Panc1 (cell line): ENCODE measurements around the gene CHST14. TPM values are rescaled to one million over a fixed set of nuclear protein-coding genes. Genes with fewer than 3 reads are reported as not detected.

Source experiments
- ATAC-seq: fragments of 200-7000 bp; cut with Tn5 transposase; 2 replicates; pipeline ENCODE4 v1.9.1; 2020; ENCODE audit warnings: mild to moderate bottlenecking, moderate library complexity
- BruUV-seq: library from RNA; stranded (reverse); fragments of 400-500 nt; replicated peaks from 2 replicates; lab custom pipeline; 2021; lab: Mats Ljungman, UMichigan
- CTCF ChIA-PET: fragments of 300-600 bp; sonication (Branson Sonifier 250); formaldehyde crosslinking; loops from one replicate; lab custom pipeline; 2022; ENCODE audit warnings: antibody characterized with exemption; lab: Charles Lee
- POLR2A ChIA-PET: fragments of 300-600 bp; sonication (Branson Sonifier 250); formaldehyde crosslinking; loops from one replicate; lab custom pipeline; 2022; ENCODE audit warnings: antibody characterized with exemption; lab: Charles Lee
- DNase-seq: peaks from one replicate; pipeline ENCODE4 v3.0.0-alpha.2; 2010; ENCODE audit warnings: low read depth, low spot score
- H3K27ac ChIP-seq: 2 replicates; pipeline ENCODE4 v1.5.1; 2011; ENCODE audit warnings: mild to moderate bottlenecking, low read length, inconsistent platforms
- H3K27me3 ChIP-seq: fragments of 200-500 bp; sonication (Bioruptor generic); 2 replicates; pipeline ENCODE4 v1.6.0; 2014; ENCODE audit warnings: low read length, inconsistent platforms; ENCODE audit not compliant: control insufficient read depth, insufficient read depth
- H3K36me3 ChIP-seq: fragments of 200-500 bp; sonication (Bioruptor generic); 2 replicates; pipeline ENCODE4 v1.5.1; 2014; ENCODE audit warnings: inconsistent platforms, mild to moderate bottlenecking, low read length, moderate library complexity; ENCODE audit not compliant: control insufficient read depth, insufficient read depth
- H3K4me1 ChIP-seq: 2 replicates; pipeline ENCODE4 v1.5.1; 2011; ENCODE audit warnings: inconsistent platforms, mild to moderate bottlenecking, low read length, moderate library complexity; ENCODE audit not compliant: control insufficient read depth, insufficient read depth
- H3K4me3 ChIP-seq, 2 experiments: 2 replicates each; pipeline ENCODE4 v1.5.1; 2011 to 2012; ENCODE audit warnings: low read depth in 2 of 2, low read length in 2 of 2, mild to moderate bottlenecking in 2 of 2, inconsistent platforms in 1 of 2, moderate library complexity in 1 of 2
- H3K9me3 ChIP-seq: fragments of 200-500 bp; sonication (Bioruptor generic); 2 replicates; pipeline ENCODE4 v1.5.1; 2014; ENCODE audit warnings: low read depth, mild to moderate bottlenecking, inconsistent platforms, low read length, moderate library complexity; ENCODE audit not compliant: control insufficient read depth, insufficient read depth
- POLR2AphosphoS5 ChIP-seq: IDR thresholded peaks from 2 replicates; pipeline ENCODE4 v1.6.1; 2012; ENCODE audit warnings: mild to moderate bottlenecking, low read depth, low read length, moderate library complexity
- SIN3A ChIP-seq: IDR thresholded peaks from 2 replicates; pipeline ENCODE4 v1.6.1; 2012; ENCODE audit warnings: low read depth, mild to moderate bottlenecking, low read length, moderate library complexity, borderline replicate concordance; ENCODE audit not compliant: insufficient read depth
- TCF7L2 ChIP-seq: IDR thresholded peaks from 2 replicates; pipeline ENCODE4 v1.6.1; 2011; ENCODE audit warnings: mild to moderate bottlenecking, low read depth, low read length, inconsistent platforms
- in situ Hi-C: cut with HindIII; loops from 2 replicates; pipeline ENCODE4 v1.10.0; 2016; ENCODE audit warnings: low sequenced_read_pairs, low pct_unique_long_range_greater_than_20kb
- intact Hi-C: fragments of 100-400 bp; cut with micrococcal nuclease; formaldehyde crosslinking; loops from one replicate; pipeline ENCODE4 v1.10.0; 2022; ENCODE audit not compliant: unreplicated experiment
- total RNA-seq: library from RNA; stranded (reverse); gene quantifications from one replicate; pipeline ENCODE4 v1.2.1, GENCODE V29; 2021; ENCODE audit not compliant: unreplicated experiment
- TF ChIP-seq, protein P1 (sequence below), 2 experiments: IDR thresholded peaks; 2 replicates each; pipeline ENCODE4 v1.6.1; 2011 to 2012; ENCODE audit warnings: low read depth in 2 of 2, control low read depth in 1 of 2, low read length in 1 of 2, mild to moderate bottlenecking in 1 of 2, moderate library complexity in 1 of 2; ENCODE audit not compliant: insufficient read depth in 1 of 2
- TF ChIP-seq, protein P2 (sequence below): fragments of 450-650 bp; IDR thresholded peaks from 2 replicates; pipeline ENCODE4 v1.5.1; 2017; ENCODE audit warnings: mild to moderate bottlenecking

CHST14 gene
- total RNA-seq, 1 experiment from 2014 or later: 42.4 TPM

DNA sequence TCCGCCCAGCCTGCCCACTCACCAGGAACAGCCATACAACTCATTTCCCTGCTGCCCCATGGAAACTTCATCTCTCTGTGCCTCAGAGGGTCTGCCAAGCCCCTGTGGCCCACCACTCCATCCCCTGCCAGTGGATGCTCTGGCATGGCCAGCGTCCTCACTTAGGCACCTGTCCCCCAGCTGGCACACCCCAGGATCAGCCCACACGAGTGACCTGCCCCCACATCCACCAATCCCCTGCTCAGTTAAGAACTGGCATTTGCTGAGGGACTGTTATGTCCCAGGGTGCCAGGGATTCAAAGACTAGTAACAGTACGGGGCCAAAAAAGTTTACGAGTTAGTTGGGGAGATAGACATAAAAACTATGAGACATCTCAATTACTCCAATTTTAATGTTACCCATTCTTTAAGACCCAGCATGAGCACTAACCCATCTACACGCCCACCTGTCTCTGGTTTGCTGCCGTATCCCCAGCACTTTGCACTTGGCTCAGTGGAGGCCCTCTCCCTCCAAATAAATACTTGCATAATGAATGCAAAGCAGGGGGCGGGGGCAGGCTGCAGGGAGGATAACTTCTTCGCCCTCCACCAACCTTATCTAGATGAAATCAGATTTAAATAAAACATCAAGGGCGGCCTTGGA, 41.6 kb upstream of the CHST14 start:
- Histone ChIP-seq H3K36me3 (no peaks in the 10 kb centered on the region), H3K4me3 (no peak overlapping the region), H3K27ac (no peak overlapping the region), H3K27me3 (no peaks in the 10 kb centered on the region), H3K9me3 (no peaks in the 10 kb centered on the region), H3K4me1 (no peaks in the 10 kb centered on the region)
- no peak for ATAC-seq
- CTCF ChIA-PET: no interaction called here
- DNase-seq: no peak
- POLR2A ChIA-PET: no interaction called here
- in situ Hi-C loops: no loop called here
- TF ChIP-seq, protein P1, sequence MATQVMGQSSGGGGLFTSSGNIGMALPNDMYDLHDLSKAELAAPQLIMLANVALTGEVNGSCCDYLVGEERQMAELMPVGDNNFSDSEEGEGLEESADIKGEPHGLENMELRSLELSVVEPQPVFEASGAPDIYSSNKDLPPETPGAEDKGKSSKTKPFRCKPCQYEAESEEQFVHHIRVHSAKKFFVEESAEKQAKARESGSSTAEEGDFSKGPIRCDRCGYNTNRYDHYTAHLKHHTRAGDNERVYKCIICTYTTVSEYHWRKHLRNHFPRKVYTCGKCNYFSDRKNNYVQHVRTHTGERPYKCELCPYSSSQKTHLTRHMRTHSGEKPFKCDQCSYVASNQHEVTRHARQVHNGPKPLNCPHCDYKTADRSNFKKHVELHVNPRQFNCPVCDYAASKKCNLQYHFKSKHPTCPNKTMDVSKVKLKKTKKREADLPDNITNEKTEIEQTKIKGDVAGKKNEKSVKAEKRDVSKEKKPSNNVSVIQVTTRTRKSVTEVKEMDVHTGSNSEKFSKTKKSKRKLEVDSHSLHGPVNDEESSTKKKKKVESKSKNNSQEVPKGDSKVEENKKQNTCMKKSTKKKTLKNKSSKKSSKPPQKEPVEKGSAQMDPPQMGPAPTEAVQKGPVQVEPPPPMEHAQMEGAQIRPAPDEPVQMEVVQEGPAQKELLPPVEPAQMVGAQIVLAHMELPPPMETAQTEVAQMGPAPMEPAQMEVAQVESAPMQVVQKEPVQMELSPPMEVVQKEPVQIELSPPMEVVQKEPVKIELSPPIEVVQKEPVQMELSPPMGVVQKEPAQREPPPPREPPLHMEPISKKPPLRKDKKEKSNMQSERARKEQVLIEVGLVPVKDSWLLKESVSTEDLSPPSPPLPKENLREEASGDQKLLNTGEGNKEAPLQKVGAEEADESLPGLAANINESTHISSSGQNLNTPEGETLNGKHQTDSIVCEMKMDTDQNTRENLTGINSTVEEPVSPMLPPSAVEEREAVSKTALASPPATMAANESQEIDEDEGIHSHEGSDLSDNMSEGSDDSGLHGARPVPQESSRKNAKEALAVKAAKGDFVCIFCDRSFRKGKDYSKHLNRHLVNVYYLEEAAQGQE (IDR thresholded peaks at IDR 0.05; ENCODE audit: insufficient read depth in 1 of 2, low read depth in 2 of 2, low read length in 1 of 2): no peak
- TF ChIP-seq SIN3A: no peak
- TF ChIP-seq, protein P2, sequence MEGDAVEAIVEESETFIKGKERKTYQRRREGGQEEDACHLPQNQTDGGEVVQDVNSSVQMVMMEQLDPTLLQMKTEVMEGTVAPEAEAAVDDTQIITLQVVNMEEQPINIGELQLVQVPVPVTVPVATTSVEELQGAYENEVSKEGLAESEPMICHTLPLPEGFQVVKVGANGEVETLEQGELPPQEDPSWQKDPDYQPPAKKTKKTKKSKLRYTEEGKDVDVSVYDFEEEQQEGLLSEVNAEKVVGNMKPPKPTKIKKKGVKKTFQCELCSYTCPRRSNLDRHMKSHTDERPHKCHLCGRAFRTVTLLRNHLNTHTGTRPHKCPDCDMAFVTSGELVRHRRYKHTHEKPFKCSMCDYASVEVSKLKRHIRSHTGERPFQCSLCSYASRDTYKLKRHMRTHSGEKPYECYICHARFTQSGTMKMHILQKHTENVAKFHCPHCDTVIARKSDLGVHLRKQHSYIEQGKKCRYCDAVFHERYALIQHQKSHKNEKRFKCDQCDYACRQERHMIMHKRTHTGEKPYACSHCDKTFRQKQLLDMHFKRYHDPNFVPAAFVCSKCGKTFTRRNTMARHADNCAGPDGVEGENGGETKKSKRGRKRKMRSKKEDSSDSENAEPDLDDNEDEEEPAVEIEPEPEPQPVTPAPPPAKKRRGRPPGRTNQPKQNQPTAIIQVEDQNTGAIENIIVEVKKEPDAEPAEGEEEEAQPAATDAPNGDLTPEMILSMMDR: no peak
- no TSS peak for BruUV-seq
- intact Hi-C loops: no loop called here

DNA sequence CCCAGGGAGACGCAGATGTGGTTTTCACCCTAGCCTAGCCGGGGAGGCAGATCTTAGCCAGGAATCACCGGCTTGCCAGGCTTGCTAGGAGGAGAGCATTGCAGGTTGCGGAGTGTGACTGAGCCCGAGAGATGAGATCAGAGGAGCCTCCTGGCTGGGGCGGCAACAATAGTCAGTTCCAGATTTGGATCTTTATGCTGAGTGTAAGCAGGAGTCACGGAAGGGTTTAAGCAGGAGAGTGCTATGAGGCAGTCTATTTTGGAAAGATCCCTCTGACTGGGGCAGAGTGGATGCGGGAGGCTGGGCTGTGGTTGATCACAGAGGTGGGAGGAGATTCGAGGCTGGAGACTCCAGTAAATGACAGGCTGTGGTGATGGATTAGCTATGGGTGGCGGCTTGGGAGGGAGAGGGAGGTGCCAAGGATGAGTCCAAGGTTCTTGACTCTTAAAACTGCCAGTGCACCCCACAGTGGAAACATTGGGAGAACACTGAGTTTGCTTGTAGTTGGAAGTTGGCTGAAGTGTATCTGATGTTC, 40.4 kb upstream of the CHST14 start:
- Histone ChIP-seq H3K27me3 (no peaks in the 10 kb centered on the region), H3K27ac (no peak overlapping the region), H3K9me3 (no peaks in the 10 kb centered on the region), H3K4me3 (no peak overlapping the region), H3K36me3 (no peaks in the 10 kb centered on the region), H3K4me1 (no peaks in the 10 kb centered on the region)
- ChIA-PET POLR2A (interaction anchor here (0.7 kb wide), 1 partner anchor 109 kb away, joined by 7 read pairs; no protein-coding TSS in a partner anchor), CTCF (no interaction called here)
- BruUV-seq: no TSS peak
- intact Hi-C loops (no loop called here), in situ Hi-C loops (no loop called here)
- DNase-seq (no peak), ATAC-seq (peak; percentile 47)
- TF ChIP-seq, protein P1 (IDR thresholded peaks at IDR 0.05; ENCODE audit: insufficient read depth in 1 of 2, low read depth in 2 of 2, low read length in 1 of 2): no peak
- TF ChIP-seq, protein P2: no peak
- no peak for TF ChIP-seq POLR2AphosphoS5
- TF ChIP-seq SIN3A: no peak
- TF ChIP-seq TCF7L2: no peak
